Measurements from ENCODE around the gene DSCAML1.

GRCh38 chr11:117575856-117576255, 221.2 kb downstream of the DSCAML1 start:
- TF ChIP-seq POLR2A (IDR thresholded peaks at IDR 0.05) = no peak
- TF ChIP-seq, protein P1, sequence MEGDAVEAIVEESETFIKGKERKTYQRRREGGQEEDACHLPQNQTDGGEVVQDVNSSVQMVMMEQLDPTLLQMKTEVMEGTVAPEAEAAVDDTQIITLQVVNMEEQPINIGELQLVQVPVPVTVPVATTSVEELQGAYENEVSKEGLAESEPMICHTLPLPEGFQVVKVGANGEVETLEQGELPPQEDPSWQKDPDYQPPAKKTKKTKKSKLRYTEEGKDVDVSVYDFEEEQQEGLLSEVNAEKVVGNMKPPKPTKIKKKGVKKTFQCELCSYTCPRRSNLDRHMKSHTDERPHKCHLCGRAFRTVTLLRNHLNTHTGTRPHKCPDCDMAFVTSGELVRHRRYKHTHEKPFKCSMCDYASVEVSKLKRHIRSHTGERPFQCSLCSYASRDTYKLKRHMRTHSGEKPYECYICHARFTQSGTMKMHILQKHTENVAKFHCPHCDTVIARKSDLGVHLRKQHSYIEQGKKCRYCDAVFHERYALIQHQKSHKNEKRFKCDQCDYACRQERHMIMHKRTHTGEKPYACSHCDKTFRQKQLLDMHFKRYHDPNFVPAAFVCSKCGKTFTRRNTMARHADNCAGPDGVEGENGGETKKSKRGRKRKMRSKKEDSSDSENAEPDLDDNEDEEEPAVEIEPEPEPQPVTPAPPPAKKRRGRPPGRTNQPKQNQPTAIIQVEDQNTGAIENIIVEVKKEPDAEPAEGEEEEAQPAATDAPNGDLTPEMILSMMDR (IDR thresholded peaks at IDR 0.05) = no peak
